K562 (cell line): ENCODE measurements around the gene EVC. TPM values are rescaled to one million over a fixed set of nuclear protein-coding genes. Genes with fewer than 3 reads are reported as not detected.

Source experiments
- ATAC-seq: fragments of 200-7000 bp; cut with Tn5 transposase; 3 replicates; pipeline ENCODE4 v1.9.1; 2020; ENCODE audit warnings: moderate library complexity
- BruUV-seq: library from RNA; stranded (reverse); fragments of 400-500 nt; replicated peaks from 2 replicates; lab custom pipeline; 2021; lab: Mats Ljungman, UMichigan
- CTCF ChIA-PET: fragments of 300-600 bp; formaldehyde crosslinking; extraction: SDS; loops from one replicate; lab custom pipeline; 2021; ENCODE audit warnings: low intra/inter-chr PET ratio; lab: Yijun Ruan, JAX
- POLR2A ChIA-PET: fragments of 300-600, 350-650 bp; sonication (Branson Sonifier 250); formaldehyde crosslinking; extraction: SDS; loops from one replicate; lab custom pipeline; 2021; ENCODE audit warnings: antibody characterized with exemption, inconsistent platforms; lab: Yijun Ruan, JAX
- DNase-seq, 4 experiments: peaks; one replicate each; pipeline versions ENCODE4 v3.0.0 to v3.0.0-alpha.2; 2011 to 2018; ENCODE audit warnings: low spot score in 3 of 4, mixed read lengths in 3 of 4; ENCODE audit errors: extremely low read depth in 1 of 4
- FAIRE-seq: peaks from 2 replicates; lab custom pipeline; 2011; peaks lifted over from hg19 to GRCh38; lab: Jason Lieb, UNC
- H2AFZ ChIP-seq: 2 replicates; pipeline ENCODE4 v1.6.0; 2011; ENCODE audit warnings: low read depth, low read length, control low read depth, inconsistent platforms
- H3K27ac ChIP-seq: fragments of 200-600 bp; 3 replicates; pipeline ENCODE4 v1.8.0; 2011; ENCODE audit warnings: low read depth, mild to moderate bottlenecking, control low read depth, inconsistent platforms, low read length, moderate library complexity, mixed read lengths; ENCODE audit errors: extremely low read depth
- H3K27me3 ChIP-seq, 2 experiments: fragments of 300-600 bp in 1 of 2; 2 replicates in 1 of 2; 3 replicates in 1 of 2; pipeline versions ENCODE4 v1.6.0 to v1.8.0; 2011; ENCODE audit warnings: inconsistent platforms in 2 of 2, low read length in 2 of 2, mild to moderate bottlenecking in 1 of 2, mixed read lengths in 1 of 2, moderate library complexity in 1 of 2; ENCODE audit not compliant: control insufficient read depth in 2 of 2, insufficient read depth in 2 of 2
- H3K36me3 ChIP-seq: fragments of 300-600 bp; 3 replicates; pipeline ENCODE4 v1.8.0; 2011; ENCODE audit warnings: mild to moderate bottlenecking, low read length, inconsistent platforms; ENCODE audit not compliant: control insufficient read depth, insufficient read depth
- H3K4me1 ChIP-seq, 2 experiments: fragments of 200-600 bp in 1 of 2; replicated peaks in 1 of 2; 2 replicates in 1 of 2; 3 replicates in 1 of 2; pipeline versions ENCODE4 v1.5.1 to v1.8.0; 2011; ENCODE audit warnings: inconsistent platforms in 2 of 2, low read length in 2 of 2, mild to moderate bottlenecking in 1 of 2, mixed read lengths in 1 of 2, moderate library complexity in 1 of 2; ENCODE audit not compliant: control insufficient read depth in 2 of 2, insufficient read depth in 2 of 2
- H3K4me2 ChIP-seq: 2 replicates; pipeline ENCODE4 v1.6.1; 2011; ENCODE audit warnings: low read length, control low read depth, inconsistent platforms, mixed read lengths; ENCODE audit not compliant: insufficient read depth
- H3K4me3 ChIP-seq: fragments of 200-600 bp; sonication (generic), shearing (Covaris generic); 2 replicates; pipeline ENCODE4 v1.5.1; 2016; ENCODE audit warnings: control low read depth, inconsistent platforms
- H3K79me2 ChIP-seq: fragments of 200-600 bp; 3 replicates; pipeline ENCODE4 v1.8.0; 2011; ENCODE audit warnings: low read length, inconsistent platforms; ENCODE audit not compliant: control insufficient read depth, insufficient read depth
- H3K9ac ChIP-seq, 2 experiments: 2 replicates each; pipeline versions ENCODE4 v1.6.0 to v1.6.1; 2011; ENCODE audit warnings: low read depth in 2 of 2, low read length in 2 of 2, control low read depth in 1 of 2, inconsistent platforms in 1 of 2, mild to moderate bottlenecking in 1 of 2, mixed read lengths in 1 of 2; ENCODE audit not compliant: insufficient read depth in 1 of 2
- H3K9me1 ChIP-seq: one replicate; pipeline ENCODE4 v1.6.0; 2011; ENCODE audit warnings: inconsistent platforms, mild to moderate bottlenecking, low read length, moderate library complexity; ENCODE audit not compliant: control insufficient read depth, insufficient read depth
- H3K9me3 ChIP-seq: replicated peaks from 2 replicates; pipeline ENCODE4 v1.5.1; 2011; ENCODE audit warnings: low read depth, low read length, inconsistent platforms; ENCODE audit not compliant: control insufficient read depth, insufficient read depth
- H4K20me1 ChIP-seq: replicated peaks from 2 replicates; pipeline ENCODE4 v1.6.1; 2011; ENCODE audit warnings: low read length, inconsistent platforms, mixed read lengths; ENCODE audit not compliant: control insufficient read depth, insufficient read depth
- NFIC ChIP-seq: fragments of 450-650 bp; IDR thresholded peaks from 2 replicates; pipeline ENCODE4 v1.6.1; 2017; ENCODE audit warnings: mild to moderate bottlenecking, inconsistent platforms
- ZBTB9 ChIP-seq: fragments of 450-650 bp; formaldehyde crosslinking; IDR thresholded peaks from 2 replicates; pipeline ENCODE4 v1.4.0; 2020; ENCODE audit warnings: mild to moderate bottlenecking, moderate library complexity
- ZNF311 ChIP-seq: fragments of 250-450 bp; sonication (Bioruptor Pico); IDR thresholded peaks from 2 replicates; pipeline ENCODE4 v1.4.0; 2020; ENCODE audit warnings: mild to moderate bottlenecking, moderate library complexity
- WGBS: fragments of 100-300 bp; shearing (Covaris generic); methylation state at CpG from one replicate; pipeline ENCODE4 v1.1.6; 2016; ENCODE audit warnings: low coverage, mixed read lengths; ENCODE audit not compliant: insufficient coverage; ENCODE audit errors: missing lambda C conversion rate; 5-methylcytosine and 5-hydroxymethylcytosine counted together
- in situ Hi-C: fragments of 300-500 bp; cut with MboI; formaldehyde crosslinking; loops from 4 replicates; pipeline ENCODE4 v1.15.0; 2018; ENCODE audit warnings: inconsistent platforms, mixed read lengths
- intact Hi-C: fragments of 100-400 bp; cut with micrococcal nuclease; formaldehyde crosslinking; loops from 2 replicates; pipeline ENCODE4 v1.14.2; 2022
- polyA plus RNA-seq, 8 experiments: library from polyadenylated mRNA; depleted of rRNA in 4 of 8; stranded (reverse) in 5 of 8; unstranded in 3 of 8; fragments of >200 nt; fragmentation: Nextera tagmentation in 2 of 8; fragmentation: Illumina TruSeq in 1 of 8; extraction: Ambion mirVana in 2 of 8; extraction: Trizol in 1 of 8; gene quantifications; 2 replicates each; pipeline versions ENCODE4 v1.2.1 to v1.2.3, GENCODE V29; 2011 to 2014; ENCODE audit warnings: inconsistent platforms in 1 of 8, missing spikeins in 1 of 8
- total RNA-seq, 7 experiments: library from RNA; depleted of rRNA in 6 of 7; stranded (reverse); fragments of >200 nt in 6 of 7; fragmentation: Illumina TruSeq in 2 of 7; extraction: Trizol in 2 of 7; gene quantifications; 2 replicates each; pipeline versions ENCODE4 v1.2.1 to v1.2.3, GENCODE V29; 2011 to 2021; ENCODE audit warnings: low replicate concordance in 1 of 7

Gene EVC
- total and polyA plus RNA-seq, 9 of the 15 experiments (the other 6 are each of a cell fraction or from before 2014, with no cell fraction given) = 0.03 to 3.2 (median 1.1) TPM

- Histone ChIP-seq H3K27me3 (peaks cover 0 to 41% of the 10 kb centered on the region in 2 experiments; a peak in 3 of 5 replicates), H3K27ac (no peak overlapping the region), H4K20me1 (no peaks in the 10 kb centered on the region; the same call in 1 of the 2 replicates), H3K4me3 (no peak overlapping the region), H3K4me1 (no peaks in the 10 kb centered on the region), H3K4me2 (no peak overlapping the region), H3K9ac (no peak overlapping the region), H3K9me1 (no peaks in the 10 kb centered on the region), H3K79me2 (no peaks in the 10 kb centered on the region), H3K9me3 (no peaks in the 10 kb centered on the region), H3K36me3 (no peaks in the 10 kb centered on the region), H2AFZ (no peak overlapping the region)
- POLR2A ChIA-PET = no interaction called here
- TF ChIP-seq ZBTB9 (CRISPR knock-in tag) (no peak), NFIC (0 out of 2 replicates have a peak, but pooled peaks have one; percentile 22), ZNF311 (CRISPR knock-in tag) (no peak)
- no TSS peak for BruUV-seq
- 0% methylated on average over 14 of the region's 15 CpGs for WGBS
- no peak for DNase-seq
- CTCF ChIA-PET = no interaction called here
- ATAC-seq = no peak
- in situ Hi-C loops (no loop called here), intact Hi-C loops (no loop called here)
- FAIRE-seq = no peak
Measured at GRCh38 chr4:5863461-5864113, 152.6 kb downstream of the EVC start.

Other genes with a start within 250 kb of the EVC start
- 0.54 and 0.61 TPM in 2 replicates for gene EVC2, start 2.6 kb upstream of the EVC start, total RNA-seq (2014; rRNA removed)
- gene EVC2, start 2.6 kb upstream of the EVC start, total RNA-seq (2014; rRNA removed; fragmentation: Illumina TruSeq; extraction: Trizol) = 0.29 and 0.45 TPM in 2 replicates
- 0.45 and 0.51 TPM in 2 replicates for gene EVC2, start 2.6 kb upstream of the EVC start, total RNA-seq (2015; rRNA removed; fragmentation: Illumina TruSeq; extraction: Trizol)
- gene EVC2, start 2.6 kb upstream of the EVC start, total RNA-seq (2021) = 0.47 and 0.55 TPM in 2 replicates
- 0.03 TPM in 1 of 2 replicates, not detected in the other for gene EVC2, start 2.6 kb upstream of the EVC start, polyA plus RNA-seq (2011; rRNA removed)
- gene EVC2, start 2.6 kb upstream of the EVC start, polyA plus RNA-seq (2014; fragmentation: Illumina TruSeq; extraction: Trizol) = 0.26 and 0.33 TPM in 2 replicates
- gene EVC2, start 2.6 kb upstream of the EVC start, polyA plus RNA-seq (2014; fragmentation: Nextera tagmentation; extraction: Ambion mirVana) = under 1 TPM in 1 of 2 experiments, not detected in 1; 0.07 TPM
- 0.36 and 0.42 TPM in 2 replicates for gene EVC2, start 2.6 kb upstream of the EVC start, polyA plus RNA-seq (2014; rRNA removed)
- not detected in 2 replicates for gene CRMP1, start 181.9 kb downstream of the EVC start, total RNA-seq (2014; rRNA removed)
- gene CRMP1, start 181.9 kb downstream of the EVC start, total RNA-seq (2014; rRNA removed; fragmentation: Illumina TruSeq; extraction: Trizol) = not detected in 2 replicates
- gene CRMP1, start 181.9 kb downstream of the EVC start, total RNA-seq (2015; rRNA removed; fragmentation: Illumina TruSeq; extraction: Trizol) = not detected in 2 replicates
- gene CRMP1, start 181.9 kb downstream of the EVC start, total RNA-seq (2021) = 0.04 and 0.13 TPM in 2 replicates
- not detected in 2 replicates for gene CRMP1, start 181.9 kb downstream of the EVC start, polyA plus RNA-seq (2011; rRNA removed)
- gene CRMP1, start 181.9 kb downstream of the EVC start, polyA plus RNA-seq (2014; fragmentation: Illumina TruSeq; extraction: Trizol) = not detected in 2 replicates
- gene CRMP1, start 181.9 kb downstream of the EVC start, polyA plus RNA-seq (2014; fragmentation: Nextera tagmentation; extraction: Ambion mirVana) = under 1 TPM in 1 of 2 experiments, not detected in 1; 0.03 TPM
- not detected in 2 replicates for gene CRMP1, start 181.9 kb downstream of the EVC start, polyA plus RNA-seq (2014; rRNA removed)